ENCODE results near the gene TCAF1.
A peak's percentile ranks its signal among the peaks of the same experiment; 100 is the strongest.

The TCAF1 gene, protein sequence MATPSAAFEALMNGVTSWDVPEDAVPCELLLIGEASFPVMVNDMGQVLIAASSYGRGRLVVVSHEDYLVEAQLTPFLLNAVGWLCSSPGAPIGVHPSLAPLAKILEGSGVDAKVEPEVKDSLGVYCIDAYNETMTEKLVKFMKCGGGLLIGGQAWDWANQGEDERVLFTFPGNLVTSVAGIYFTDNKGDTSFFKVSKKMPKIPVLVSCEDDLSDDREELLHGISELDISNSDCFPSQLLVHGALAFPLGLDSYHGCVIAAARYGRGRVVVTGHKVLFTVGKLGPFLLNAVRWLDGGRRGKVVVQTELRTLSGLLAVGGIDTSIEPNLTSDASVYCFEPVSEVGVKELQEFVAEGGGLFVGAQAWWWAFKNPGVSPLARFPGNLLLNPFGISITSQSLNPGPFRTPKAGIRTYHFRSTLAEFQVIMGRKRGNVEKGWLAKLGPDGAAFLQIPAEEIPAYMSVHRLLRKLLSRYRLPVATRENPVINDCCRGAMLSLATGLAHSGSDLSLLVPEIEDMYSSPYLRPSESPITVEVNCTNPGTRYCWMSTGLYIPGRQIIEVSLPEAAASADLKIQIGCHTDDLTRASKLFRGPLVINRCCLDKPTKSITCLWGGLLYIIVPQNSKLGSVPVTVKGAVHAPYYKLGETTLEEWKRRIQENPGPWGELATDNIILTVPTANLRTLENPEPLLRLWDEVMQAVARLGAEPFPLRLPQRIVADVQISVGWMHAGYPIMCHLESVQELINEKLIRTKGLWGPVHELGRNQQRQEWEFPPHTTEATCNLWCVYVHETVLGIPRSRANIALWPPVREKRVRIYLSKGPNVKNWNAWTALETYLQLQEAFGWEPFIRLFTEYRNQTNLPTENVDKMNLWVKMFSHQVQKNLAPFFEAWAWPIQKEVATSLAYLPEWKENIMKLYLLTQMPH

DNA sequence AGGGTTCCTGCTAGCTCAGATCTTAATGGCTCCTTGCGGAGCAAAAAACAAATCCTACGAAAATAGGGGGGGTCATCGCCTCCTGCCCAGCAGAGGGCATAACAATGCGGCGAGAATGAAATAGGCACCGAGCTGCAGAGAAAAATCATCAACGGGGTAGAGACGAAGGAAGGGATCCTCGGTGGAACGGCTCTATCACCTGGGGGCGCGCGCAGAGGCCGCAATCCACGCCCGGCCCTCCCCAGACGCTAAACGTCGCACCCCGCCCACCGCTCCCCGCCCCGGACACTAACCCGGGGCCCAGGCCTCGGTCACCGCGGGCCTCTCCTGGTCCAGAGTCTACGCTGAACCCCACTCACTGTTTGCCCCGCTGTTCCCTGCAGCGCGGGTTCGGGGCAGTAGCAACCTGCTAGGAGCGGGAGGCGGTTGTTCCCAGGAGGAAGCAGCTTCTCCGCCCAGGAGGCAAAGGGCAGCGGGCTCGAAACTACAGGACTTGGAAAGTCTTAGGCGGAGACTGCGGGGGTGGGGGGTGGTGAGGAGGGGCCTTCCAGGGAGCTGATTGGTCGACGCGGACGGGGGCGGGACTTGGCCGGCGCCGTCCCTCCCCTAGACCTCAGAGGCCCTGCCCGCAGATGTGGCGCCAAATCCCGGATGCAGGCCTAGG lies at the start of gene TCAF1:
TCAF1 (minus strand) TSS at position 509 of the 664 bp plus-strand sequence. CDS start 25,568 bp downstream, outside the sequence.
- peak; percentile 86 for DNase-seq

DNA sequence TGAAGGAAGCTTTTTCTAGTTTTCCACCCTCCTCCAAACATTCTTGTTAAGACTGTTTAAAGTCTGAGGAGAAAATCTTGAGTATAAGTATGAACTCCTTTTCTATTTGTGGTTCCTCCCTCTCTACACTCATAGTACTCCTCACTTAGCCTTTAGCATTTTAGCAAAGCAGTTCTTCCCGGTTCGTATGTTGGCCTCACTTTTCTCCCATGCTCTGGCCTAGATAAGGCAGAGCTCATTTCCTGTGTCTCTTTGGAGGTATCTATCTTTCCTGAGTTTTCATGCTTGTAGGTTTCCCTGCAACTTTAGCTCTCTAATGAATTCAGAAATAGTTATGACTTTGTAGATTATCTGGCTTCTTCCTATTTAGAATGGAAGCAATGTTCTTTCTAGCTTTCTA lies 46.8 kb upstream of the TCAF1 start:
- DNase-seq: no peak

DNA sequence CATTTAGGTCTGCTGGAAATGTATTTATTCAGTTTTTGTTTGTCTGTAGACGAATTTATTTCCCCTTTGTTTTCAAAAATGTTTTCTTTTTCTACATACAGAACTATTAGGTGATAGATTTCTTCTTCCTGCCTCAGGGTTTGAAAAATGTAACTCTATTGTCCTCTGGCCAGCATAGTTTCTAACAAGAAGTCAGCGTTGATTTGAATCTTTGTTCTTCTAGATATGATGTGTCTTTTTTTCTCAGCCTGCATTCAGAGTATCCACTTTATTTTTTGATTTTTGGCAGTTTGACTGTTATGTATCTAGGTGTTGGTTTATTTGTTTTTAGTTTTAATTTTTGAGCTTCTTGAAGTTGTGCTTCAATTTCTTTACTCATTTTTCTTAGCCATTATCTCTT lies 45.1 kb upstream of the TCAF1 start:
- no peak for DNase-seq

DNA sequence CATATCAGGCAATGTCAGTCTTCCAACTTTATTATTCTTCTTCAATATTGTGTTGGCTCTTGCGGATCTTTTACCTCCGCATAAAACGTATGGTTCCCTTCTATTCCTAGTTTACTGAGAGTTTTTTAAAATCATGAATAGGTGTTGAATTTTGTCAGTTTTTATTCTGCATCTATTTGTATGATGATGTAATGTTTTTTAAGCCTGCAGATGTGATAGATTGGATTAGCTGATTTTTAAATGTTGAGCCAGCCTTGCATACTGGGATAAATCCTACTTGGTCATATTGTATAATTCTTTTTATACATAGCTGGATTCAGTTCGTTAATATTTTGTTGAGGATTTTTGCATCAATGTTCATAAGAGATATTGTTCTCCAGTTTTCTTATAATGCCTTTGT lies 43.4 kb upstream of the TCAF1 start:
- DNase-seq: no peak

DNA sequence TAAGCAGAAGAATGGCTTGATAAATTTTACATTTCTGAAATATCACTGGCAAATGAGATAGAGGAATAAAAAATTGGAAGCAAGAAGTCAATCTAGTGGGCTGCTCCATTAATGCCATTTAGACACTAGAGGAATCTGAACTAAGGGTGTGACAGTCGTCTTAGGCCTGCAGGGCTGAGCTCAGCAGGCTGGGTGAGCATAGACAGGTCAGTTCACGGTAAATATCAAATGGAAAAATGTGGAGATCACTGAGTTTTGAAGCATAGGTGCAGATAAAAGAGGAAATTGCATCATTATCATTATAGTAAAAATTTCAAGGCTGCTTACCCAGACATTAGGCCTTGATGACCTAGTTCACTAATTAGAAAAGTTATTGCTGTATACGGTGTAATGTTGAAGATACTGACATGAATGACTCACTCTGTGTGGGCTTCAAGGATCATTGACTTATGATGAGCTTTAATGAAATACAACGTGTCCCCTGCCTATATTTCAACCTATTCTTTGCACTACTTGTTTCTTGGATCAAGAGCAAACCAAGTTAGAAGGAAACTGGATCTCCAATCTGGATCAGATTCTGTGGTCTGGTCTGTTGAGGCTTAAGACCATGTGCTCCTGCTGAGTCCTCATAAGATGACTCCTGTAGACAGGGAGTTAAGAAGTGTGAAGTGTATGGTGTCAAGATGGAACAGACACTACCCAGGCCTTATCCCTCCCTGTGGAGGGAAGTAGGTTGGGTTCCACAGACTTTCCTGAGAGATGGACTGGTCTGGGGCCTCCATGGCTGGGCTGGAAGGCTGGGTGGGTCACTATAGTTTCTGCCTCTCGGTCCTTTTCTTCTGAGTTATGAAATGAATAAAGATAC lies 36.6 kb upstream of the TCAF1 start:
- no peak for DNase-seq

DNA sequence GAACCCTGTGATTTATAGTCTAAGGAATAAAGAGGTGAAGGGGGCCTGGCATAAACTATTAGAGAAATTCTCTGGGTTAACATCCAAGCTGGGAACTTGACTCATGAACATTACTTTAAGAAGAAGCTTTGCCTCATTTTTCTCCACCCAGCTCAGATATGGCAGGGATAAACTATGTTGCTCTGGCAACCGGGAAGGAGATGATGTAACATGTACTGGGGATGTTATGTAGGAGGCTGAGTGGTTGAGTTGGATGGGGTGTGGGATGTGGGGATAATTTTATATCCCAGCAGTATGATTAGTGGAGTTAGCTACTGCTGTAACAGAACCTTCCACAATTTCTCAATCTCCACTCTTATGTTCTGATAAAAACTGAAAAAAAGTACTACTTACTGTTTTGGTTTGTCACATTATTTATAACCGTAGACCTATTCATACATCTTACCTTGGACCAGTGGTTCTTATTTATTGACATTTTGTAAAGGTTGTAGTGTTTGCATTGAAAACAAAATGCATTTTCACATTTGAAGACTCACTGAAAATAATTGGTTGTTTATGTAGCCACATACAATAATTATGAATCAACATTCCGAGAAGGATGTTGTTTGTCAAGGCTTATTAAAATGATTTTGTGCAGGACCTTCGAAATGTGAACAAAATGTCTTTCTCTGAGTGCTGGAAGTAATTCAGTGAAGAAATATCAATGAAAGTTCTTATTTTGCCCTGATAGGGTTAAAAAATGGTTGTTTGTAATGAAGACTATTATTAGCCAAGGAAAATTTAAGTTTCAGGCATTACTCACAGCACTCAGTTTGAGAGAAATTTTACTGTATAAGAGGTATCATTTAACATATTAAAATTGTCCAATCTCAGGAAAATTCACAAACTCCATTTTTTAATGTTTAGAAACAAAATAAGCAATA lies 34.4 kb upstream of the TCAF1 start:
- DNase-seq: no peak

DNA sequence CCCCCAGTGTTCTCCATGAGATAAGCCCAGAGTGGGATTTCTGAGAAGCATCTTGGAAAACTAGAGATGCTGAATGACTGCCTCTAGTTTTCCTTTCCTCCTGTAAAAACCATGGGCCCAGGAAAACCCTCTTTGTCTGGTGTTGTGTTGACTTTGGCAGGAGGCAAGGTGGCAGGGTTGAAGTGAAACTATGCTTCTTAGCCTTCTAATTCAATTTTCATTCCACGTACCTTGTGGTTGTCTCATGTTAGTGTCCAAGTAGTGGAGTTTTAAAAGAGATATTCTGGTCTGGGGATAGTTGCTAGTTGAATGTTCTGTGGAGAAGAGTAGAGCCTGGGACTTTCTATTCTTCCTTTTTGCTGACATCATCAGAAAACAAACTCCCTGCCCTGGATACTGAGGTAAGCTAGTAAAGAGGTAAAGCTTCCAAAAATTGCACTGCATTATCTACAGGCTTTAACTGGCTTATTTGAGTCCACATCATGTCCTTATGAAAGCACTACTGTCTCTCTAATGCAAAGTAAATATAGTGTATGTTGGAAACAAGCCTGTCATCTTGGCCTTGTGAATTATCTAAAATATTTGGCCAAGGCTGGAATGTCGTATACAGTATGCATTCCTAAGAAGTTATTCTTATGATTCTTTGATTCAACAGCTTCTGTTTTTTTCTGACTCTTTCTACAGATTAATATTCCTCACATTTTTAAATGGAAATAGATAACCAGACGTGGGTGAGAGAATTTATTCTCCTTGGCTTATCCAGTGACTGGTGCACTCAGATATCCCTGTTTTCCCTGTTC lies 32.8 kb upstream of the TCAF1 start, which contains the start of gene OR2F2:
OR2F2 (plus strand) TSS at position 708 of the 800 bp plus-strand sequence; CDS start at position 708, 0 bp downstream.
- DNase-seq: no peak

DNA sequence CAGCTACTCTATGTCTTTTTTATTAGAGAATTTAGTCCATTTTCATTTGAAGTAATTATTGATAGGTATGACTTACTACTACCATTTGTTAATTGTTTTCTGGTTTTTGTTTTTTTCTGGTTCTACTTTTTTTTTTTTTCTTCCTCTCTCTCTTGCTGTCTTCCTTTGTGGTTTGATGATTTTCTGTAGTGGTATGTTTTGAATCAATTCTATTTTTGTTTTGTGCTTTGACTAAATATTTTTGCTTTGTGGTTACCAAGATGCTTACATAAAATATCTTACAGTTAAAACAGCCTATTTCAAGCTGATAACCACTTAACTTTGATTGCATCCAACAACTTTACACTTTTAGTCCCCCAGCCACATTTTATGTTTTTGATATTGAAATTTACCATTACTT lies 29.8 kb upstream of the TCAF1 start:
- no peak for DNase-seq

DNA sequence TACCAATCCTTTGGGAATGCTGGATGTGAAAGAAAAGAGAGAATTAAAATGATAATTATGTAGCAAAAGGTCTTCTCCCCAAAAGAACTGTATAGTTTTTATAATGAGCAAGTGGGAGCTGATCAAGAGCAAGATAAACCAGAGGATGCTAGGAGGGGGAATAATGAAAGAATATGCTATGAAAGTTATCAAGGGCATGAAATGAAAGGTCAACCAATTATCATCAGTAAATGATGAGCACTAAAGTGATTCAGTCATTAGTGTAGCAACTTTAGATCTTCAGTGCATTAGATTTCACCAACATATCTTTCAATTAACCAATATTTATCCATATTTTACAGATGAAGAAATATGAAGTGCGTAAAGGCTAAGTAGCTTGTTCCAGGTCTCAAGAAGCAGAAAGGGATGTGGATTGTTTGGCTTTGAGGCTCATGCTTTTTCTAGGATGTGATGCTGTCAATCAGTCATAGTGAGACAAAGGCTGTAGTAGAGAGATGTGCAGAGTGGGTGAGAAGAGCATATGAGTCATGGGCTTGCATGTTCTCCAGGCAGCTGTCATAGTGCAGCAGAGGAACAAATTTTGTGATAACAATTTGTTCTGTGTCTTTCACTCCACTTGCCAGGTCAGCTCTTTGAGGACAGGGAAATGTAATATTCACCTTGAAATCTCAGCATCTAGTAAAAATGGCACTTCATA lies 27.4 kb upstream of the TCAF1 start:
- no peak for DNase-seq

DNA sequence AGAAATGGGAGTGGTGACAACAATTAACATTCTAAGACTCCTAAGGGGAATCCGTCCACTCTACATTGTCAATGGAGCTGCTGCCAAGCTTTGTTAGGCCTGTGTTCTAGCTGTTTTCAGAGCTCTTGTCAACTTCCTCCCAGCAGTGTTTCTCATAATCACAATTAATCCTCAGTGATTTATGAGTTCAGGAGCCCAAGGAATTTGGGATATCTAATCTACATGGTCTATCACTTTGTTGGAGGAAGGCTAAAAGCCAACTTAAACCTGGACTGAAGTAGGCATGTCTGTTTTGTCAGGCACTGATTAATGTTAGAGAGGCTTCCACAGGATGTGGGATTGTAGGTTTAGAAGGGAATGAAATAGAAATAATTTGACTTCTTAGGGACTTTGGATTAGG lies 22.9 kb upstream of the TCAF1 start:
- no peak for DNase-seq

DNA sequence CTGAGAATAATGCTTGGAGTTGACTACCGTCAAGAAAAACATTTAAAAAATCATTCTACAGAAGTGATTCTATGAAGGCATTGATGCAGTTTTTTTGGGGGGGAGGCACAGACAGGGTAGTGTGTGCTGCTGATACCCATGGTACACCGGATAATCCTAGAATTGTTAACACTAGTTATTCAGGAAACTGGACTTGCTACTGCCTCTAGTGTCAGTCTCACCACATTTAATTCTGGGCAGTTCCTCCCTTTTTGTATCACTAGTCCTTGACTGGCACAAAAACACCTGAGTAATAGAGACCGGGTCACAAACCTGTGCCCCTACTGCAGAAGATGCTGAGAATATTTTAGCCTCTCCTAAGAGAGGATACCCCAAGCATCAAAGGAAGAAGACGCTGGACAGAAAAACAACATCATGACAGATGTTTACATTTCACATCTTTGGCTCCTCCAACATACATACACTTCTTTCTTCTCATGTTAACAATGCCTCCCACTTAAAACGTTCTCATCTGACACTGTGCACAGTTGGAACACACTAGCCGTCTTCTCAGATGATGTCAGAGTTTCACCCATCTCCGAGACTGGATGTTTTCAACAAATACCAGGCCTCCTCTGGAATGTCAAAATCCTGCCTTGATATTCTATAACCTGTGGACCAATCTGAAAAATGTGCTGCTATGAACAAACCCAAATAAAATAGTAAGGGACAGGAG lies 13.1 kb upstream of the TCAF1 start:
- DNase-seq: no peak

DNA sequence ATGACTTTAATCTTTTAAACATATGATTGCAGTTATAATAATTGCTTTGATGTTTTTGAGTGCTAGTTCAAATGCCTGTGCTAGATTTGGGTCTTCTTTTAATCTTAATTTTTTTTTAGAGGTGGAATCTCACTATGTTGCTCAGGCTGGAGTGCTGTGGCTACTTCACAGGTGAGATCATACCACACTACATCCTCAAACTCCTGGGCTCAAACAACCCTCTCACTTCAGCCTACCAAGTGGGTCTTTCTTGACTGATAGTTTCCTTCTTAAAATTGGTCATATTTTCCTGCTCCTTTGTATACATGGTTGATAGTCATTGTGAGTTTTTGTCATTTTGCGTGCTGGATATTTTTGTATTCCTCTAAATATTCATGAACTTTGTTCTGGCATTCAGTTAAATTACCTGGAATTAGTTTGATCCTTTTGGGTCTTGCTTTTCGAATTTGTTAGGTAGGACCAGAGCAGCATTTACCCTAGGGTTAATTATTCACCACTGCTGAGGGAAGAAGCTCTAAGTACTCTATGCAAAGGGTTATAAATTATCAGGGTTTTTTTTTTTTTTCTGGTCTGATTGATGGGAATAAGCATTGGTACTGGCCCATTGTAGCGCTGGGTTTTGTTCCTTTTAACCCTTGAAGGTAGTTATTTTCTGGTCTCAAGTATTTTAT lies 12.1 kb upstream of the TCAF1 start:
- DNase-seq: no peak

DNA sequence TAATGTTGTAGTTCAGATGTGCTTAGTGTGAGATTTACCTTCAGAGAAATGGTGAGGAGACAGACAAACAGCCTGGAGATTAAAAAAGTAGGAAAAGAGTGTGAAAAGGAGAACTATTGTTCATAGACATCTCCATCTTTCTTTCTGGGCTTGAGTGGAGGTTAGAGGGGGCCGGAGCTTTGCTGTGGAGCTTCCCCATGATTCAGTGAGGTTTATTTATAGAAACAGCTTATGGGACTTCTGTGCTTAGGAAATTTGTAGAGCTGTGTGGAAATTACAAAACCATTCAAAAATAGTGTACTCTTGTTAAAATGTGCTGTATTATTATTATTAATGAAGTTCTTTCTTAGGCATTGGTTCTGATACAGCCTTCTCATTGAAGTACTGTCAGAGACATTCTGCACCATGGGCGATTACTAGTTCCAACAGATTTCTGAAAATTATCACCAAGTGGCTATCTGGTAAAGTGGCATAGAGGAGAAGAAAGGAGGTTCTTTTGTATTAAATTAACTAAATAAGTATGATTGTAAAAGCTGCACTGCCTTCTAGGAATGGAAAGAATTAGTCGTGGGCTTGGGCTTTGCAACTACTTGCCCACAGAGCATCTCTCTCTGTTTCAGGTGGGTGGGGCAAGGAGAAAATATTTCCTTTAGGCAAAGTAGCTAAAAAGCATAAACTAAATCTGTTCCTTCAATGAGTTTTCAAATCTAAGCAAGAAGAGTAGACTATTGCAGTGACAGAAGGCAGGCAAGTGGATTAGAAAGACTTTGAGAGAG lies 8.7 kb upstream of the TCAF1 start:
- DNase-seq: no peak

DNA sequence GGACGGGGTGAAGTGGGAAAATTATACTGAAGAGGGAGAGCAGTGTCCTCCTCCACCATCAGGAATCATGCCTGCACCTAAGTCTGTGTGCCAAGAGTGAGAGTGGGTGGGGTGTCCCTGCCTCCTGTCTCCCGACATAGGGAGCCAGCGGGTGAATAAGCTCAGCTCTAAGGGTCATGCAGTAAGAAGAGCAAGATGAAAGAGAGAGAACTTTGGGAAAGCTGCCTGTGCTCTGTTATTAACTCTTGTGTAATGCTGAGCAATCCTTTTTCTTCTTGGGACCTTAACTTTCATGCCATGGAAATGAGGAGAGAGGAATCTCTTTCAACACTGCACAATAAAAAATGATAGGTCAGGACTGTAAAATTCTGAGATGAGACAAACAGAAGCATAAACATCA lies 7.9 kb upstream of the TCAF1 start:
- no peak for DNase-seq

DNA sequence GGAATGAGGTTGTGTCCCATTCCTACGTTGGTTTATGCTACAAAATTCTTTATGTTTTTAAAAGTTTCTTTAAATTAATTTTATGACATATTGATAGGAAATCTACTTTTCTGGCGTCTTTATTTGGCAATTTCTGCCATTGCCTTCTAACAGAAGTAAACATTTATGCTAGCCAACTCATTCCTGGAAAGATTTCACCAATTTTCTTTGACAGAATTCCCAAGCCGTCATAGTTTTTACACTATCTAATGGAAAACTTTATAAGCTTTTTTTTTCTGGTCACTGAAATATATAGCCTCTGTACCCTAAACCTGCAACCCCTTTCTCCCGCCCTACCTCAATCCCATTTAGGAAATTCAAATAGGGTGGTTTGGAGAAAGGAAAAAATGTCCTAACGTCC lies 6.1 kb upstream of the TCAF1 start:
- DNase-seq: no peak

DNA sequence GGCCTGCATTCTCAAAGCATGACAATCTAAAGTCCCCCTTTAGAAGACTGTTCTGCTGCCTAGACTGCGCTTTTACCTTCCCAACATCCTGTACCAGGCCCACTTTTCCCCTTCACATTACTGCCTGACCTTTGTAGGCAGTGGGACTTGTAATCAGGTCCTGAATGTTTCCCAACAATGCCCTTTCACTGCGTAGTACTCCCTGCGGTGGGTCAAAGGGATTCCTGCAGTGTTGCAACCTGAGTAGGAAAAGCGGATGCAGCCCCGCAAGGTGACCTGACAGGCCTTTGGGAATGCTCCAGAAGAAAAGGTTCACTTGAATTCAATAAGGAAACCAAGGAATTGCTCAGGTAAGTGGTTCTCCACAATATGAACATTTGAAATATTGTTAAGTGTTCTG lies 4.9 kb upstream of the TCAF1 start:
- no peak for DNase-seq

DNA sequence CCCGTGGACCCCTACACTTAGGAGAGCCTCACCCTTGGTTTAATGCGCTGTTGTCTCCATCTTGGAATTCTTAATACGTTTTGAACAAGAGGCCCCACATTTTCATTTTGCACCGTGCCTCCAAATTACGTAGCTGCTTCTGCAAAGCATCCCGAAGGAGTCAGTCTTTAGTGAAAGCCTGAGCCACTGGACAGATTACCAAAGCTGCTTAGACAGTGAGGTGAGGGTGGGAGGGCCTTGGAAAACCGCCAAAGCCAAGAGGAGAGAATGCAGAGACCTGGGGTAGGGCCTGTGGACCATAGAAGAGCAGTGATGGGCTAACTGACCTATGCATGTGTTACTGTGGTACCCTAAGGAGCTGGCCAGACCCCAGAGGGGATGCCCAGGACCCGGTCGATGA lies 4.2 kb upstream of the TCAF1 start:
- no peak for DNase-seq

DNA sequence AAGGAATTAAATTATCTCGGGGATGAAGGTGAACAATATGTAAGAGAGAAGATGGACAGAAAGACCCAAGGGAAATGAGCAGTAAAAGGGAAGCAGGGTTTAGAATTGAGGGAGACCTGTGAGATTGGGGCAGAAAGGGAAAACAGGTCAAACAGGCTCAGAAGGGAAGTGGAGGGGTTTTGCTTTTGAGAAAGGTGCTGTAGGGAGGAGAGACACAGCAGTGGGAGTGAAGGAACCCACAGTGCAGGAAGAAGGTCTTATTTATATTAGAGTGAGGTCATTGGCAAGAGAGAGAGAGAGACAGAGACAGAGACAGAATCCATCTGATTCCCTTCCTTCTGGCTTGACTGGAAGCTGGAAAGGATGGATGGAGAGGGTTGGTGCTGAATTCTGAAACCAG lies 3.5 kb upstream of the TCAF1 start:
- DNase-seq: no peak

All from CD4-positive, alpha-beta T cell treated with Interferon gamma for 1 hour (primary cell).